Endothelial cell of umbilical vein (primary cell): Measurements from ENCODE around the gene CLDN34.

Source experiments
- MYC ChIP-seq: IDR thresholded peaks from one replicate; pipeline ENCODE4 v1.6.1; 2011; ENCODE audit warnings: mild to moderate bottlenecking, low read depth, low read length
- POLR2A ChIP-seq: IDR thresholded peaks from 2 replicates; pipeline ENCODE4 v1.6.1; 2012; ENCODE audit warnings: low read depth, mild to moderate bottlenecking, control low read depth, low read length
- TF ChIP-seq, protein P1 (sequence below), 2 donors: IDR thresholded peaks; 1 replicate in 1 of 2; 2 replicates in 1 of 2; pipeline ENCODE4 v1.5.1; 2011; ENCODE audit warnings: low read length in 2 of 2, mild to moderate bottlenecking in 2 of 2, moderate library complexity in 2 of 2, control low read depth in 1 of 2, inconsistent platforms in 1 of 2, low read depth in 1 of 2; ENCODE audit not compliant: insufficient read depth in 1 of 2; ENCODE audit errors: extremely low read depth in 1 of 2
- TF ChIP-seq, protein P2 (sequence below): IDR thresholded peaks from 2 replicates; pipeline ENCODE4 v1.6.1; 2011; ENCODE audit not compliant: insufficient read depth, insufficient read length

DNA sequence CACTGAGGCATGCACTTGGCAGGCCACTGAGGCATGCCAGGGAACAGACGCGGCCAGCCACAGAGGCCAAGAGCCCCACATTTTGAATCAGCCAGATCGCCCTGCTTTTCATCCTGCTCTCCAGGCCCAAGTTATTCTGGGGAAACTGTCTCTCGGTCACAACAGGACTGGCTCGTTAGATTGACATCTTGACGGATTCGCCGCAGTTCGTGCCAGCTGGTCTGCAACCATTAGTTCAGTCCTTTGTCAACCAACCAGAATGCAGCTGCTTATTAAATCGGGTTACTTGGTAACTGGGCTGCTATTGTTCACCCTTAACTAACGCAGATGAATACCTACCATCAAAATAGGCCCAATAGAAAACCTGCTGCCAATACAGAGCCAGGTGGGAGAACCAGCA, 16.7 kb downstream of the CLDN34 start:
- TF ChIP-seq, protein P1, sequence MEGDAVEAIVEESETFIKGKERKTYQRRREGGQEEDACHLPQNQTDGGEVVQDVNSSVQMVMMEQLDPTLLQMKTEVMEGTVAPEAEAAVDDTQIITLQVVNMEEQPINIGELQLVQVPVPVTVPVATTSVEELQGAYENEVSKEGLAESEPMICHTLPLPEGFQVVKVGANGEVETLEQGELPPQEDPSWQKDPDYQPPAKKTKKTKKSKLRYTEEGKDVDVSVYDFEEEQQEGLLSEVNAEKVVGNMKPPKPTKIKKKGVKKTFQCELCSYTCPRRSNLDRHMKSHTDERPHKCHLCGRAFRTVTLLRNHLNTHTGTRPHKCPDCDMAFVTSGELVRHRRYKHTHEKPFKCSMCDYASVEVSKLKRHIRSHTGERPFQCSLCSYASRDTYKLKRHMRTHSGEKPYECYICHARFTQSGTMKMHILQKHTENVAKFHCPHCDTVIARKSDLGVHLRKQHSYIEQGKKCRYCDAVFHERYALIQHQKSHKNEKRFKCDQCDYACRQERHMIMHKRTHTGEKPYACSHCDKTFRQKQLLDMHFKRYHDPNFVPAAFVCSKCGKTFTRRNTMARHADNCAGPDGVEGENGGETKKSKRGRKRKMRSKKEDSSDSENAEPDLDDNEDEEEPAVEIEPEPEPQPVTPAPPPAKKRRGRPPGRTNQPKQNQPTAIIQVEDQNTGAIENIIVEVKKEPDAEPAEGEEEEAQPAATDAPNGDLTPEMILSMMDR (IDR thresholded peaks at IDR 0.05; ENCODE audit: extremely low read depth in 1 of 2, insufficient read depth in 1 of 2, low read depth in 1 of 2, low read length in 2 of 2): no peak
- TF ChIP-seq POLR2A (no peak), MYC (no peak)
- TF ChIP-seq, protein P2, sequence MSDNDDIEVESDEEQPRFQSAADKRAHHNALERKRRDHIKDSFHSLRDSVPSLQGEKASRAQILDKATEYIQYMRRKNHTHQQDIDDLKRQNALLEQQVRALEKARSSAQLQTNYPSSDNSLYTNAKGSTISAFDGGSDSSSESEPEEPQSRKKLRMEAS: no peak
